OCI-LY1 (cell line): ENCODE data around the gene MRTFA.

Source experiments
- H2AFZ ChIP-seq: fragments of 200-600 bp; sonication (generic), shearing (Covaris generic); 2 replicates; pipeline ENCODE4 v1.6.0; 2014; ENCODE audit warnings: antibody characterized with exemption, mild to moderate bottlenecking, low read length
- H3F3A ChIP-seq: fragments of 200-600 bp; sonication (generic), shearing (Covaris generic); 2 replicates; pipeline ENCODE4 v1.6.0; 2014; ENCODE audit warnings: mild to moderate bottlenecking, antibody characterized with exemption, low read length, moderate library complexity; ENCODE audit not compliant: insufficient read depth
- H3K27ac ChIP-seq: fragments of 200-600 bp; sonication (generic); 2 replicates; pipeline ENCODE4 v1.5.1; 2014; ENCODE audit warnings: low read length, mixed run types, mild to moderate bottlenecking, low read depth; ENCODE audit not compliant: poor library complexity, severe bottlenecking
- H3K27me3 ChIP-seq: fragments of 200-600 bp; sonication (generic); 2 replicates; pipeline ENCODE4 v1.6.0; 2014; ENCODE audit warnings: antibody characterized with exemption, mild to moderate bottlenecking, low read length, moderate library complexity; ENCODE audit not compliant: insufficient read depth
- H3K36me3 ChIP-seq: fragments of 200-600 bp; sonication (generic); 2 replicates; pipeline ENCODE4 v1.6.1; 2014; ENCODE audit warnings: mild to moderate bottlenecking, antibody characterized with exemption, low read length, moderate library complexity, mixed read lengths; ENCODE audit not compliant: insufficient read depth
- H3K4me1 ChIP-seq: fragments of 200-600 bp; sonication (generic); 2 replicates; pipeline ENCODE4 v1.5.1; 2014; ENCODE audit warnings: mild to moderate bottlenecking, low read length, moderate library complexity; ENCODE audit not compliant: insufficient read depth, severe bottlenecking
- H3K4me2 ChIP-seq: fragments of 200-600 bp; sonication (generic), shearing (Covaris generic); 2 replicates; pipeline ENCODE4 v1.6.1; 2014; ENCODE audit warnings: low read length
- H3K4me3 ChIP-seq: fragments of 200-600 bp; sonication (generic); 2 replicates; pipeline ENCODE4 v1.5.1; 2014; ENCODE audit warnings: low read length, low read depth, mild to moderate bottlenecking, mixed read lengths; ENCODE audit not compliant: poor library complexity, severe bottlenecking
- H3K79me2 ChIP-seq: fragments of 200-600 bp; shearing (Covaris generic); 2 replicates; pipeline ENCODE4 v1.6.1; 2016; ENCODE audit warnings: mixed run types, low read length, mixed read lengths; ENCODE audit not compliant: insufficient read depth
- H3K9ac ChIP-seq: fragments of 200-600 bp; sonication (generic), shearing (Covaris generic); 2 replicates; pipeline ENCODE4 v1.6.1; 2014; ENCODE audit warnings: mild to moderate bottlenecking, low read length, mixed read lengths
- H3K9me2 ChIP-seq: fragments of 200-600 bp; sonication (generic), shearing (Covaris generic); 2 replicates; pipeline ENCODE4 v1.6.1; 2014; ENCODE audit warnings: low read depth, mild to moderate bottlenecking, low read length, mixed read lengths
- H3K9me3 ChIP-seq: fragments of 200-600 bp; shearing (Covaris generic); 2 replicates; pipeline ENCODE4 v1.6.1; 2014; ENCODE audit warnings: low read length, mixed read lengths
- H4K20me1 ChIP-seq: fragments of 200-600 bp; sonication (generic), shearing (Covaris generic); 2 replicates; pipeline ENCODE4 v1.6.0; 2016; ENCODE audit warnings: mild to moderate bottlenecking, low read length; ENCODE audit not compliant: insufficient read depth
- EZH2 ChIP-seq: fragments of 200-600 bp; sonication (generic), shearing (Covaris generic); IDR thresholded peaks from 2 replicates; pipeline ENCODE4 v1.8.0; 2017; ENCODE audit warnings: borderline replicate concordance, mixed run types, mild to moderate bottlenecking, antibody characterized with exemption, low read length, moderate library complexity, mixed read lengths
- TF ChIP-seq, protein P1 (sequence below): fragments of 200-600 bp; sonication (generic), shearing (Covaris generic); IDR thresholded peaks from 2 replicates; pipeline ENCODE4 v1.5.1; 2017; ENCODE audit warnings: mild to moderate bottlenecking, antibody characterized with exemption, low read length, moderate library complexity, mixed read lengths

MRTFA gene

DNA sequence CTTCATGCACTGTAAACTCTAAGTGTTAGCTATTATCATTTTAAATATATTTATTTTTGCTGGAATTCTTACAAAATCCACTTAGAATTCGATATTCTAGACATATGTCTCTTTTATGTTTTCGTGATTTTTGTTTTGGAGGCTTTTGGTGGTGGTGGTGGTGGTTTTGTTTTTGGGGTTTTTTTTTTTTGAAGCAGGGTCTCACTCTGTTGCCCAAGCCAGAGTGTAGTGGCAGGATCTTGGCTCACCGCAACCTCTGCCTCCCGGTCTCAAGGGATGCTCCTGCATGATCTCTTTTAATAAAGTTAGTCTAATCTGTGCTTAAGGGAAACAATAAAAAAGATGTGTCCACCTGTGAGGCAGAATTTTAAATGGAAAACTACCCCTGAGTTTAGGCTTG, 117.7 kb downstream of the MRTFA start:
- H3K36me3 ChIP-seq: 0 out of 2 replicates have a peak, but pooled peaks cover 6% of the 10 kb centered on the region
- H2AFZ ChIP-seq: no peak overlapping the region
- H3K27me3 ChIP-seq: no peaks in the 10 kb centered on the region
- H3K27ac ChIP-seq: no peak overlapping the region
- no peak for TF ChIP-seq EZH2
- TF ChIP-seq, protein P1, sequence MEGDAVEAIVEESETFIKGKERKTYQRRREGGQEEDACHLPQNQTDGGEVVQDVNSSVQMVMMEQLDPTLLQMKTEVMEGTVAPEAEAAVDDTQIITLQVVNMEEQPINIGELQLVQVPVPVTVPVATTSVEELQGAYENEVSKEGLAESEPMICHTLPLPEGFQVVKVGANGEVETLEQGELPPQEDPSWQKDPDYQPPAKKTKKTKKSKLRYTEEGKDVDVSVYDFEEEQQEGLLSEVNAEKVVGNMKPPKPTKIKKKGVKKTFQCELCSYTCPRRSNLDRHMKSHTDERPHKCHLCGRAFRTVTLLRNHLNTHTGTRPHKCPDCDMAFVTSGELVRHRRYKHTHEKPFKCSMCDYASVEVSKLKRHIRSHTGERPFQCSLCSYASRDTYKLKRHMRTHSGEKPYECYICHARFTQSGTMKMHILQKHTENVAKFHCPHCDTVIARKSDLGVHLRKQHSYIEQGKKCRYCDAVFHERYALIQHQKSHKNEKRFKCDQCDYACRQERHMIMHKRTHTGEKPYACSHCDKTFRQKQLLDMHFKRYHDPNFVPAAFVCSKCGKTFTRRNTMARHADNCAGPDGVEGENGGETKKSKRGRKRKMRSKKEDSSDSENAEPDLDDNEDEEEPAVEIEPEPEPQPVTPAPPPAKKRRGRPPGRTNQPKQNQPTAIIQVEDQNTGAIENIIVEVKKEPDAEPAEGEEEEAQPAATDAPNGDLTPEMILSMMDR: no peak
- H3K9me2 ChIP-seq: no peaks in the 10 kb centered on the region
- H3K4me1 ChIP-seq: peaks cover 10% of the 10 kb centered on the region
- peaks cover 12% of the 10 kb centered on the region for H3K79me2 ChIP-seq
- no peak overlapping the region for H3K4me2 ChIP-seq
- no peak overlapping the region for H3K9ac ChIP-seq
- no peaks in the 10 kb centered on the region for H4K20me1 ChIP-seq
- no peak overlapping the region for H3K4me3 ChIP-seq
- H3K9me3 ChIP-seq: no peaks in the 10 kb centered on the region
- no peaks in the 10 kb centered on the region for H3F3A ChIP-seq

DNA sequence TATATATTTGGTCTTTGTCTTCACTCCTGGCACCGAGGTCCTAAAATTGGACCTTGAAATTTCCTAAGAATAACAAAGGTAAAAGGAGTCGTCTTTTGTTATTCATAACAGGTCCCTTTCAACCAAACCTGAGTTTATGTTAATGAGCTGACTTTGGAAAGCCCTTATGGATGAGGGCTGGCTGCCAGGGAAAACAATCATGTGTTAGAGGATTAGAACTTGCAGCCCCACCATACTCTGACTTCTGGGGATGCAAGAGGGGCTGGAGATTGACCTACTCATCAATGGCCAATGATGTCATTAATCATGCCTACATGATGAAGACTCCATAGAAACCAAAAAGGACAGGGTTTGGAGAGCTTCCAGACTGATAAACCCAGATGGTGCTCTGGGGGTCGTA, 118.9 kb downstream of the MRTFA start:
- H3K4me3 ChIP-seq: no peak overlapping the region
- H3K4me2 ChIP-seq: no peak overlapping the region
- H3K9me3 ChIP-seq: no peaks in the 10 kb centered on the region
- H3K27me3 ChIP-seq: no peaks in the 10 kb centered on the region
- peaks cover 4% of the 10 kb centered on the region; the same call in 1 of the 2 replicates for H3K79me2 ChIP-seq
- H2AFZ ChIP-seq: no peak overlapping the region
- peaks cover 10% of the 10 kb centered on the region for H3K4me1 ChIP-seq
- no peaks in the 10 kb centered on the region for H3K9me2 ChIP-seq
- H3K36me3 ChIP-seq: 0 out of 2 replicates have a peak, but pooled peaks cover 6% of the 10 kb centered on the region
- H4K20me1 ChIP-seq: no peaks in the 10 kb centered on the region
- no peak overlapping the region for H3K27ac ChIP-seq
- TF ChIP-seq, protein P1: no peak
- no peak for TF ChIP-seq EZH2
- H3K9ac ChIP-seq: no peak overlapping the region
- no peaks in the 10 kb centered on the region for H3F3A ChIP-seq

DNA sequence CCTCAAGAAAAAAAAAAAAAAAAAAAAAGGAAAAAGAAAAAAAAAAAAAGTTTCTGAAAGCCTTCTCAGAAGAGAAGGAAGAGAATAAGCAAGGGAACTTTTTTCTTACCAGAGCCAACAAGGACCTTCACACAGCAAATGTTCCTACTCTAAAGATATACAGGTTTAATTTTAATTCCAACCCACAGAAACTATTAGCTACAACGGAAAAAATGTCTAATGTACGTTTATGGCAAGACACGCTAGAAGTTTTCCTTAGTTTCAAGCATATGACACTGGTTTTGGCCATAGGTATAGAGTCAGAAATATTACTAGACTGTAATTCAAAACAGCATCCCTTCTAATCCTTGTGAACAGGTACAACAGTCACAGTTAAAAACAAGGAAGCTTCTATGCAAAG, 120.1 kb downstream of the MRTFA start:
- no peaks in the 10 kb centered on the region for H4K20me1 ChIP-seq
- H2AFZ ChIP-seq: no peak overlapping the region
- no peaks in the 10 kb centered on the region for H3K9me2 ChIP-seq
- TF ChIP-seq, protein P1: no peak
- no peak for TF ChIP-seq EZH2
- H3K27ac ChIP-seq: no peak overlapping the region
- no peak overlapping the region for H3K9ac ChIP-seq
- H3K27me3 ChIP-seq: no peaks in the 10 kb centered on the region
- H3K4me1 ChIP-seq: peaks cover 10% of the 10 kb centered on the region
- H3F3A ChIP-seq: no peaks in the 10 kb centered on the region
- no peak overlapping the region for H3K4me3 ChIP-seq
- peaks cover 6% of the 10 kb centered on the region; the same call in 1 of the 2 replicates for H3K36me3 ChIP-seq
- H3K9me3 ChIP-seq: no peaks in the 10 kb centered on the region
- H3K4me2 ChIP-seq: no peak overlapping the region
- peaks cover 4% of the 10 kb centered on the region; the same call in 1 of the 2 replicates for H3K79me2 ChIP-seq
